Measurements from ENCODE around the gene RANBP10.

DNA sequence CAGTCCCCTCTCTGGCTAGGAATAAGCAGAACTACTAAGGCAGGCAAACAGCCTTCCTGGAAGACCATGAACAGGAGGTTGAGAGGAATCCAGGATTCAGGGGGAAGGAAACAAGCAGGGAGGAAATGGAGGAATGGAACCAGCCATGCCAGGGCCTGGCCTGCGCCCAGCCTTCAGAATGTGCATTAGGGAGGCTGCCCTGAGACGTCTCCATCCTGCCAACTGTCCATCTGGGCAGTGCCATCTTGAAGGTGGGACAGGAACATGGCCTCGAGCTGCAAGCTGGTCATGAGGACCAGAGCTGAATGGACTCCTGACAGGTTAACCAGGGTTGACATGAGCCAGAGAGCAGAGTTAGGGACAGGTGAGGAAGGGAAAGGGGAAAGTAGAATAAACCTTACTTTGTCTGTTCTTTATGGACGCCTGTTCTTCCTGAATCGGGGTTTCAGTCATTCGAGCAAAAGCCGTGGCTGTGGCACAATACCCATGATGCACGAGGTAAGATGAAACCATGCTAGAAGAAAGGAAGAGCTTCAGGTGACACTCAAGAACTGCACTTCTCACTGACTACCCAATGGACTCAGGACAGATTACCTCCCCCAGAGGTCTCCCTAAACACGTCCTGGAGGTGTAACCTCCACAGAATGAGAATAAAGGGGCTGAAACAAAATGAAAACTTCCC, 75.1 kb downstream of the RANBP10 start:
- TF ChIP-seq MYNN (IDR thresholded peaks at IDR 0.05), result no peak
- no peak for TF ChIP-seq MYNN (CRISPR knock-in tag; IDR thresholded peaks at IDR 0.05)
- TF ChIP-seq, protein P1, sequence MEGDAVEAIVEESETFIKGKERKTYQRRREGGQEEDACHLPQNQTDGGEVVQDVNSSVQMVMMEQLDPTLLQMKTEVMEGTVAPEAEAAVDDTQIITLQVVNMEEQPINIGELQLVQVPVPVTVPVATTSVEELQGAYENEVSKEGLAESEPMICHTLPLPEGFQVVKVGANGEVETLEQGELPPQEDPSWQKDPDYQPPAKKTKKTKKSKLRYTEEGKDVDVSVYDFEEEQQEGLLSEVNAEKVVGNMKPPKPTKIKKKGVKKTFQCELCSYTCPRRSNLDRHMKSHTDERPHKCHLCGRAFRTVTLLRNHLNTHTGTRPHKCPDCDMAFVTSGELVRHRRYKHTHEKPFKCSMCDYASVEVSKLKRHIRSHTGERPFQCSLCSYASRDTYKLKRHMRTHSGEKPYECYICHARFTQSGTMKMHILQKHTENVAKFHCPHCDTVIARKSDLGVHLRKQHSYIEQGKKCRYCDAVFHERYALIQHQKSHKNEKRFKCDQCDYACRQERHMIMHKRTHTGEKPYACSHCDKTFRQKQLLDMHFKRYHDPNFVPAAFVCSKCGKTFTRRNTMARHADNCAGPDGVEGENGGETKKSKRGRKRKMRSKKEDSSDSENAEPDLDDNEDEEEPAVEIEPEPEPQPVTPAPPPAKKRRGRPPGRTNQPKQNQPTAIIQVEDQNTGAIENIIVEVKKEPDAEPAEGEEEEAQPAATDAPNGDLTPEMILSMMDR (IDR thresholded peaks at IDR 0.05 in 2 of 3, conservative IDR thresholded peaks at IDR 0.05 in 1 of 3; ENCODE audit: insufficient read depth in 2 of 3, low read depth in 1 of 3, low read length in 3 of 3), result no peak
- no peak for TF ChIP-seq SNRNP70 (optimal IDR thresholded peaks at IDR 0.05; ENCODE audit: low read depth, low read length)
- TF ChIP-seq, protein P2, sequence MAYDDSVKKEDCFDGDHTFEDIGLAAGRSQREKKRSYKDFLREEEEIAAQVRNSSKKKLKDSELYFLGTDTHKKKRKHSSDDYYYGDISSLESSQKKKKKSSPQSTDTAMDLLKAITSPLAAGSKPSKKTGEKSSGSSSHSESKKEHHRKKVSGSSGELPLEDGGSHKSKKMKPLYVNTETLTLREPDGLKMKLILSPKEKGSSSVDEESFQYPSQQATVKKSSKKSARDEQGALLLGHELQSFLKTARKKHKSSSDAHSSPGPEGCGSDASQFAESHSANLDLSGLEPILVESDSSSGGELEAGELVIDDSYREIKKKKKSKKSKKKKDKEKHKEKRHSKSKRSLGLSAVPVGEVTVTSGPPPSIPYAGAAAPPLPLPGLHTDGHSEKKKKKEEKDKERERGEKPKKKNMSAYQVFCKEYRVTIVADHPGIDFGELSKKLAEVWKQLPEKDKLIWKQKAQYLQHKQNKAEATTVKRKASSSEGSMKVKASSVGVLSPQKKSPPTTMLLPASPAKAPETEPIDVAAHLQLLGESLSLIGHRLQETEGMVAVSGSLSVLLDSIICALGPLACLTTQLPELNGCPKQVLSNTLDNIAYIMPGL (CRISPR knock-in tag; IDR thresholded peaks at IDR 0.05), result no peak
- no peak for TF ChIP-seq FOXJ3 (CRISPR knock-in tag; IDR thresholded peaks at IDR 0.05)
- TF ChIP-seq NFXL1 (CRISPR knock-in tag; IDR thresholded peaks at IDR 0.05), result no peak
- TF ChIP-seq ZFPM2 (CRISPR knock-in tag; IDR thresholded peaks at IDR 0.05), result no peak
- no peak for TF ChIP-seq YY1 (IDR thresholded peaks at IDR 0.05; ENCODE audit: borderline replicate concordance in 1 of 3, control insufficient read depth in 1 of 3, extremely low read depth in 1 of 3, insufficient read depth in 3 of 3, insufficient read length in 1 of 3, insufficient replicate concordance in 2 of 3, low read depth in 1 of 3, low read length in 2 of 3)
- TF ChIP-seq TBP (optimal IDR thresholded peaks at IDR 0.05; ENCODE audit: low read depth, low read length), result no peak
